ENCODE measurements around the gene PHLDB2. TPM values are rescaled to one million over a fixed set of nuclear protein-coding genes. Genes with fewer than 3 reads are reported as not detected.

The PHLDB2 gene
- polyA plus RNA-seq, 1 donor (not counting 4 experiments of a cell fraction or from before 2014, with no cell fraction given): 150 TPM

GRCh38 chr3:112000966-112001365 is 141.9 kb downstream of the PHLDB2 start:
- Histone ChIP-seq H3K9ac (ENCODE audit: control insufficient read depth, extremely low read depth, insufficient read depth, low read length) (no peak overlapping the region), H3K36me3 (ENCODE audit: control insufficient read depth in 2 of 2, extremely low read depth in 1 of 2, insufficient read depth in 2 of 2, low read length in 2 of 2) (no peaks in the 10 kb centered on the region), H3K4me2 (ENCODE audit: control insufficient read depth, extremely low read depth, insufficient read depth, low read depth, low read length) (peak overlapping the region; percentile 77), H3K9me1 (ENCODE audit: control insufficient read depth, extremely low read depth, insufficient read depth, low read length) (no peaks in the 10 kb centered on the region), H2AFZ (ENCODE audit: control insufficient read depth, low read length) (no peak overlapping the region), H3K27ac (ENCODE audit: control insufficient read depth, insufficient read depth, low read length) (no peak overlapping the region), H3K9me3 (ENCODE audit: control insufficient read depth, low read depth, low read length) (no peaks in the 10 kb centered on the region), H3K27me3 (ENCODE audit: control insufficient read depth, extremely low read depth, insufficient read depth, low read length) (no peaks in the 10 kb centered on the region), H3K4me1 (ENCODE audit: control insufficient read depth, extremely low read depth, insufficient read depth, low read length) (peaks cover 65% of the 10 kb centered on the region), H3K4me3 (ENCODE audit: control insufficient read depth in 2 of 3, extremely low read depth in 1 of 3, insufficient read depth in 2 of 3, low read depth in 1 of 3, low read length in 3 of 3) (no peak overlapping the region), H4K20me1 (ENCODE audit: control insufficient read depth, extremely low read depth, insufficient read depth, low read length) (no peaks in the 10 kb centered on the region), H3K79me2 (ENCODE audit: control insufficient read depth, insufficient read depth, low read length) (peaks cover 2% of the 10 kb centered on the region)
- dilution Hi-C loops (cut with MboI; ENCODE audit: extremely low pct_ligation_motif_present, low sequenced_read_pairs): no loop called here
- DNase-seq (ENCODE audit: low read depth, low spot score) (no peak), FAIRE-seq (no peak)
- TF ChIP-seq, protein P1, sequence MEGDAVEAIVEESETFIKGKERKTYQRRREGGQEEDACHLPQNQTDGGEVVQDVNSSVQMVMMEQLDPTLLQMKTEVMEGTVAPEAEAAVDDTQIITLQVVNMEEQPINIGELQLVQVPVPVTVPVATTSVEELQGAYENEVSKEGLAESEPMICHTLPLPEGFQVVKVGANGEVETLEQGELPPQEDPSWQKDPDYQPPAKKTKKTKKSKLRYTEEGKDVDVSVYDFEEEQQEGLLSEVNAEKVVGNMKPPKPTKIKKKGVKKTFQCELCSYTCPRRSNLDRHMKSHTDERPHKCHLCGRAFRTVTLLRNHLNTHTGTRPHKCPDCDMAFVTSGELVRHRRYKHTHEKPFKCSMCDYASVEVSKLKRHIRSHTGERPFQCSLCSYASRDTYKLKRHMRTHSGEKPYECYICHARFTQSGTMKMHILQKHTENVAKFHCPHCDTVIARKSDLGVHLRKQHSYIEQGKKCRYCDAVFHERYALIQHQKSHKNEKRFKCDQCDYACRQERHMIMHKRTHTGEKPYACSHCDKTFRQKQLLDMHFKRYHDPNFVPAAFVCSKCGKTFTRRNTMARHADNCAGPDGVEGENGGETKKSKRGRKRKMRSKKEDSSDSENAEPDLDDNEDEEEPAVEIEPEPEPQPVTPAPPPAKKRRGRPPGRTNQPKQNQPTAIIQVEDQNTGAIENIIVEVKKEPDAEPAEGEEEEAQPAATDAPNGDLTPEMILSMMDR (optimal IDR thresholded peaks at IDR 0.05 in 1 of 3, IDR thresholded peaks at IDR 0.05 in 1 of 3, conservative IDR thresholded peaks at IDR 0.05 in 1 of 3; ENCODE audit: extremely low read depth in 1 of 3, insufficient read depth in 2 of 3, low read length in 3 of 3): no peak
- no peak for TF ChIP-seq EZH2 (IDR thresholded peaks at IDR 0.05; ENCODE audit: low read length)

DNA sequence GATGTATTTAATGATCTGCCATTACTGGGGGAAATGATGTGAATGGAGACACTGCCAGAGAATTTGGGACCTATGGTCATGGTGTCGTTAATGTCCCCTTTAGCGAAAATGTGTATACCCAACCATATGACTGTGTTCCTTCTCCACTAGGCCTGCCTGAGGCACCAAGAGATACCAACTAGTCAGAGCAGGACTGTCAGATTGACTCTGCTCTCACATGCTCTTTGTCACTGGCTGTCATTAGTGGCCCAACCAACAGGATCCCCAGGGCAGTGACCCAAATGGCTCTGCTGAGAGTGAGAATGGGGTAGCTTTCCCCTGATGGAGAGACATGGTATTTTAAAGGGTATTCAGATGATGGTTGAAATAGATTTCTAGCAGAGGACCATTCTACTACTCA is 142.5 kb downstream of the PHLDB2 start:
- no peaks in the 10 kb centered on the region for H3K27me3 ChIP-seq (ENCODE audit: control insufficient read depth, extremely low read depth, insufficient read depth, low read length)
- no peak overlapping the region for H3K9ac ChIP-seq (ENCODE audit: control insufficient read depth, extremely low read depth, insufficient read depth, low read length)
- H3K27ac ChIP-seq (ENCODE audit: control insufficient read depth, insufficient read depth, low read length): no peak overlapping the region
- no peak for FAIRE-seq
- no peak overlapping the region for H3K4me3 ChIP-seq (ENCODE audit: control insufficient read depth in 2 of 3, extremely low read depth in 1 of 3, insufficient read depth in 2 of 3, low read depth in 1 of 3, low read length in 3 of 3)
- H2AFZ ChIP-seq (ENCODE audit: control insufficient read depth, low read length): no peak overlapping the region
- no peaks in the 10 kb centered on the region for H3K9me1 ChIP-seq (ENCODE audit: control insufficient read depth, extremely low read depth, insufficient read depth, low read length)
- DNase-seq (ENCODE audit: low read depth, low spot score): no peak
- H3K9me3 ChIP-seq (ENCODE audit: control insufficient read depth, low read depth, low read length): no peaks in the 10 kb centered on the region
- dilution Hi-C loops (cut with MboI; ENCODE audit: extremely low pct_ligation_motif_present, low sequenced_read_pairs): no loop called here
- no peaks in the 10 kb centered on the region for H3K36me3 ChIP-seq (ENCODE audit: control insufficient read depth in 2 of 2, extremely low read depth in 1 of 2, insufficient read depth in 2 of 2, low read length in 2 of 2)
- TF ChIP-seq, protein P1 (optimal IDR thresholded peaks at IDR 0.05 in 1 of 3, IDR thresholded peaks at IDR 0.05 in 1 of 3, conservative IDR thresholded peaks at IDR 0.05 in 1 of 3; ENCODE audit: extremely low read depth in 1 of 3, insufficient read depth in 2 of 3, low read length in 3 of 3): no peak
- TF ChIP-seq EZH2 (IDR thresholded peaks at IDR 0.05; ENCODE audit: low read length): no peak
- H3K79me2 ChIP-seq (ENCODE audit: control insufficient read depth, insufficient read depth, low read length): peaks cover 2% of the 10 kb centered on the region
- H3K4me2 ChIP-seq (ENCODE audit: control insufficient read depth, extremely low read depth, insufficient read depth, low read depth, low read length): no peak overlapping the region
- H4K20me1 ChIP-seq (ENCODE audit: control insufficient read depth, extremely low read depth, insufficient read depth, low read length): no peaks in the 10 kb centered on the region
- H3K4me1 ChIP-seq (ENCODE audit: control insufficient read depth, extremely low read depth, insufficient read depth, low read length): peaks cover 65% of the 10 kb centered on the region

Measured in keratinocyte (primary cell).